ENCODE data around the gene FGD5.

The FGD5 gene

GRCh38 chr3:14848906-14849305 lies 30.1 kb downstream of the FGD5 start:
- TF ChIP-seq, protein P1, sequence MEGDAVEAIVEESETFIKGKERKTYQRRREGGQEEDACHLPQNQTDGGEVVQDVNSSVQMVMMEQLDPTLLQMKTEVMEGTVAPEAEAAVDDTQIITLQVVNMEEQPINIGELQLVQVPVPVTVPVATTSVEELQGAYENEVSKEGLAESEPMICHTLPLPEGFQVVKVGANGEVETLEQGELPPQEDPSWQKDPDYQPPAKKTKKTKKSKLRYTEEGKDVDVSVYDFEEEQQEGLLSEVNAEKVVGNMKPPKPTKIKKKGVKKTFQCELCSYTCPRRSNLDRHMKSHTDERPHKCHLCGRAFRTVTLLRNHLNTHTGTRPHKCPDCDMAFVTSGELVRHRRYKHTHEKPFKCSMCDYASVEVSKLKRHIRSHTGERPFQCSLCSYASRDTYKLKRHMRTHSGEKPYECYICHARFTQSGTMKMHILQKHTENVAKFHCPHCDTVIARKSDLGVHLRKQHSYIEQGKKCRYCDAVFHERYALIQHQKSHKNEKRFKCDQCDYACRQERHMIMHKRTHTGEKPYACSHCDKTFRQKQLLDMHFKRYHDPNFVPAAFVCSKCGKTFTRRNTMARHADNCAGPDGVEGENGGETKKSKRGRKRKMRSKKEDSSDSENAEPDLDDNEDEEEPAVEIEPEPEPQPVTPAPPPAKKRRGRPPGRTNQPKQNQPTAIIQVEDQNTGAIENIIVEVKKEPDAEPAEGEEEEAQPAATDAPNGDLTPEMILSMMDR (IDR thresholded peaks at IDR 0.05): no peak
- peaks cover 30% of the 10 kb centered on the region for H3K27me3 ChIP-seq

DNA sequence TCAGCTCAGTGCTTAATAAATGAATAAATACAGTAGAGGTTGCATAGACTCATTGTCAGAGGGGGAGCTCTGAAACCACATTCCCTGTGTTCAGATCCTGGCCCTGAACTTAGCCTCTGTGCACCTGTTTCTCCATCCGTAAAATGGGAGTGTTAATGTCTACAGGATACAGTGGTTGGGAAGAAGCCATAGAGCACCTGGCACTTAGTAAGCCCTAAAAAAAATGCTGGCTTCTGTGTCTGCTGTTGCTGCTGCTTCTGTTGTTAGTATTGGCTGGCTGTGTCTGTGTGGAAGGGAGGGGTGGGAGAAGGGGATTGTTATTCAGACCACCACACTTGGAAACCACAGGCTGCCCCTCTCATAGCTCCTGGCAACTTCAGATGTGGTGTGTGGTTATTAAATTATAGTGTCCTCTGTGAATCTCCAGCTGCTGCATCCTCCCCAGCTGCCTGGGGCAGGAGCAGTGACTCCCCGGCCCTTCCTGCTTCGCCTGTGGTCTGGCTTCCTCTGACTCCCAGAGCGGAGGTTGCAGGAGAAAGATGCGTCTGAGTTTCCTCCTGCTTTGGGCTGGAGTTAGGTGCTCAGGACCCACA lies 31.0 kb downstream of the FGD5 start:
- Histone ChIP-seq H3K4me3 (ENCODE audit: low read depth in 1 of 2, low read length in 1 of 2) (no peak overlapping the region), H3K9me3 (no peaks in the 10 kb centered on the region), H3K27ac (no peak overlapping the region), H3K4me1 (ENCODE audit: control insufficient read depth in 1 of 2, insufficient read depth in 1 of 2, low read depth in 1 of 2, low read length in 1 of 2) (peaks cover 0 to 6% of the 10 kb centered on the region in 2 experiments), H3K36me3 (no peaks in the 10 kb centered on the region), H3K27me3 (peaks cover 30% of the 10 kb centered on the region)
- TF ChIP-seq, protein P1 (IDR thresholded peaks at IDR 0.05): no peak

More at GRCh38 chr3:14848906-14849305, 30.1 kb downstream of the FGD5 start:
- H3K36me3 ChIP-seq: no peaks in the 10 kb centered on the region
- H3K4me3 ChIP-seq (ENCODE audit: low read depth in 1 of 2, low read length in 1 of 2): no peak overlapping the region
- H3K27ac ChIP-seq: no peak overlapping the region
- no peaks in the 10 kb centered on the region for H3K9me3 ChIP-seq
- H3K4me1 ChIP-seq (ENCODE audit: control insufficient read depth in 1 of 2, insufficient read depth in 1 of 2, low read depth in 1 of 2, low read length in 1 of 2): peaks cover 0 to 6% of the 10 kb centered on the region in 2 experiments

GRCh38 chr3:14852058-14852594 lies 33.4 kb downstream of the FGD5 start:
- H3K27ac ChIP-seq: no peak overlapping the region
- TF ChIP-seq, protein P1 (IDR thresholded peaks at IDR 0.05): no peak
- peaks cover 0 to 6% of the 10 kb centered on the region in 2 experiments for H3K4me1 ChIP-seq (ENCODE audit: control insufficient read depth in 1 of 2, insufficient read depth in 1 of 2, low read depth in 1 of 2, low read length in 1 of 2)
- no peak overlapping the region for H3K4me3 ChIP-seq (ENCODE audit: low read depth in 1 of 2, low read length in 1 of 2)
- no peaks in the 10 kb centered on the region for H3K9me3 ChIP-seq
- peaks cover 20% of the 10 kb centered on the region for H3K27me3 ChIP-seq
- H3K36me3 ChIP-seq: no peaks in the 10 kb centered on the region

DNA sequence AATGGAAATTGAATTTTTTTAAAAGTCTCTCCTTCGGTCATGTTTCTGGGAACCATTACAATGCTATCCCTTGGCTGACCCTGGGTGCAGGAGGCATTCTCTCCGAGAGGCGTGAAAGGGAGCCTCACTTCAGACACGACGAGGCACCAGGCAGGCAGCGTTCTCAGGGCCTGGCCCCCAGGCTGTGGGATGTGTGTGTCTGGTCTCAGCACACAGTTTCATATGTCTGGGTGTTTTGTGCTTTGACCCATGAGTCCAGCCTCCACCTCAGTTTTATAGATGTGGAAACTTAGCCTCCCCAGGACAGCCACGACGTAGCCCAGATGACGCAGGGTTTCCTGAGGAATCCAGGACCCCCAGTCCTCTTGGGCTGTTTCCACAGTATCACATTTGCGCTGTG lies 34.0 kb downstream of the FGD5 start:
- TF ChIP-seq, protein P1 (IDR thresholded peaks at IDR 0.05): no peak
- no peaks in the 10 kb centered on the region for H3K9me3 ChIP-seq
- H3K27ac ChIP-seq: no peak overlapping the region
- no peak overlapping the region for H3K4me3 ChIP-seq (ENCODE audit: low read depth in 1 of 2, low read length in 1 of 2)
- H3K36me3 ChIP-seq: no peaks in the 10 kb centered on the region
- H3K27me3 ChIP-seq: peaks cover 18% of the 10 kb centered on the region
- peaks cover 0 to 4% of the 10 kb centered on the region in 2 experiments for H3K4me1 ChIP-seq (ENCODE audit: control insufficient read depth in 1 of 2, insufficient read depth in 1 of 2, low read depth in 1 of 2, low read length in 1 of 2)

GRCh38 chr3:14853271-14853951 lies 34.6 kb downstream of the FGD5 start:
- TF ChIP-seq, protein P1 (IDR thresholded peaks at IDR 0.05): no peak
- Histone ChIP-seq H3K27ac (no peak overlapping the region), H3K27me3 (peaks cover 12% of the 10 kb centered on the region)

More at GRCh38 chr3:14853271-14853951, 34.6 kb downstream of the FGD5 start:
- H3K9me3 ChIP-seq: no peaks in the 10 kb centered on the region
- H3K36me3 ChIP-seq: no peaks in the 10 kb centered on the region
- no peaks in the 10 kb centered on the region for H3K4me1 ChIP-seq (ENCODE audit: control insufficient read depth in 1 of 2, insufficient read depth in 1 of 2, low read depth in 1 of 2, low read length in 1 of 2)
- H3K4me3 ChIP-seq (ENCODE audit: low read depth in 1 of 2, low read length in 1 of 2): no peak overlapping the region
